Measurements from ENCODE around the gene REPS2.
A peak's percentile ranks its signal among the peaks of the same experiment; 100 is the strongest.

The REPS2 gene

GRCh38 chrX:17036171-17036961 is 89.9 kb downstream of the REPS2 start:
- DNase-seq (ENCODE audit: low spot score) = no peak

DNA sequence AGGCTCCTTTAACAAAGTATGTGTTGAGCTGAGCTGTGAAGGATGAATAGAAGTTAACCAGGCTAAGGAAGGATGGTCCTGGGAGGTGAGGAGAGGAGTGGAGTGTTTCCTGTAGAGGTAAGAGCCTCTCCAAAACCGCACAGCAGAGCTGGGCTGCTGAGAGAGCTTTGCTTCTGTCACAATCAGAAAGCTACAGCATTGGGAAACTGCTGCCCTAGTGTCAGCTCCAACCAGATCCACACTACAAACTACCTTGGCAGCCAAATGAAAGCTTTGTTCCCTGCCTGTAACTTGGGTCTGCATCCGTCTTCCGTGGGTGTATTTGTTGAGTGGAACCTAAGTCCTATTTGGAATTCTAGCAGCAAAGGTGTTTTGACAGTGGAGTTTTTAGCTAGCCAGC is 91.8 kb downstream of the REPS2 start:
- no peak for DNase-seq (ENCODE audit: low spot score)

- DNase-seq (ENCODE audit: low spot score) = no peak
Observed at GRCh38 chrX:17038681-17039161, 92.3 kb downstream of the REPS2 start.

GRCh38 chrX:17039826-17040225 is 93.4 kb downstream of the REPS2 start:
- no peak for DNase-seq (ENCODE audit: low spot score)

DNA sequence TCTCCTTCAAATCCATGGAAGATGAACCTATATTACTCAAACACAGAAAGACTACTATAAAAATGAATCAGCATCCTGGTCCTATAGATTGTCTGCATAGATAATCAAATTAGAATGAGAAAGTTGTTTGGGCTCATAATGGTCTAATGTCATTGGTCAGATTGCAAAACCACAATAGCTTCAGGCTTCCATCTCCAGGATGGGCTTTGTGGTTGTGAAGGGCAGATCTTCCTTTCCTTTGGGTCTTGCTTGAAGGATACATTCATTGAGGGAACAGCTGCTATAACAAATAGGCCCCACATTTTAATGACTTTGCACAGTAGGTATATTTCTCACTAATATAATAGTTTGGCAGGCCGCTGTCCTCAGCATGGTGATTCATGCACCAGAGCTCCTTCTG is 94.3 kb downstream of the REPS2 start:
- DNase-seq (ENCODE audit: low spot score) = no peak

DNA sequence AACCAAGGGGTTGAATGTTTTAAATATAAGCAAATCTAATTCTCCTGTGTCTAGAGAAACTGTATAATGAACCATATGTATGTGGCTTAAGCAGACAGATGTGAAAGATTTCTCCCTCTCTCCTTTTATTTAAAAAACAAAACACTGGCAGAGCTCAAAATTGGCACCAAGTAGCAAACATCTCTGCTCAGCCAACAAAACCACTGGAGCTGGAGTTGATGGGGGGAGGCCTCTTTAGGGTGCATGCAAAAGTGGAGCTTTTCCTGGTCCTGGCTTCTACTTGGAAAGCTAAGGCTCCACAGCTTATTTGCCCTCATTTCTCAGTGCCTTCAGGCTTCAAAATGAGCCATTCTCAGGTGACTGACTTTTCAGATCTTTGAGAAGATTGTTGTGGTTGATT is 95.6 kb downstream of the REPS2 start:
- DNase-seq (ENCODE audit: low spot score) = no peak

GRCh38 chrX:17046478-17047097 is 100.1 kb downstream of the REPS2 start:
- peak; percentile 68 for DNase-seq (ENCODE audit: low spot score)

DNA sequence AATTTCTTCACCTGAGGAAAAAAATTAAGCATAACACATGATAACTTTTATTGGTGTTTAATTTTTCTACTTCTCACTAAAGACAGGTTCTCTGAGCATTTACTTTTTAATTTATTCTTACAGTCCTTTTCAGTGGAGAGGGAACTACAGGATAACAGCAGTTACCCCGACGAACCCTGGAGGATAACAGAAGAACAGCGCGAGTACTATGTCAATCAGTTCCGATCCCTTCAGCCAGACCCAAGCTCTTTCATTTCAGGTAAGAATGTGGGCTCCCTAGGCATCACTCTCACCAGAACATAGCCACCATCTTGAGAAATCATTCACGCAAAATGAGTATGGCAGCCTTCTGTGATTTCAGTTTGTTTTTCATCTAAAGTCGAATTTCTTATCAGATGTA is 100.8 kb downstream of the REPS2 start:
- no peak for DNase-seq (ENCODE audit: low spot score)

DNA sequence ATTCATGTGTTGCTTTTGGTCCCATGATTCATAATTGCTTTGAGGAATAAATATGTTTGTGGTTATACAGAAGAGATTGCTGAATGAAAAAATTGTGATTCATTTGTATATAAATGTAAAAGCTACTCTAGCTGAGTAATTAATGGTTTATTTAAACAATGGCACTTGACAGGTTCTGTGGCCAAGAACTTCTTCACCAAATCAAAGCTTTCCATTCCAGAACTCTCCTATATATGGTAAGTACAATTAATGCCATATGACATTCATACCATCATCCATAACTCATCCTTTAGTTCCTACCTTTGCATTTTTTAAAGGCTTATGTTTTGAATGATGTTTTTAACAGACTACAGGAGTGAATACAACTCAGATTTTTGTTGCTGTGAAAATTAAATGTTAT is 105.8 kb downstream of the REPS2 start:
- DNase-seq (ENCODE audit: low spot score) = no peak

DNA sequence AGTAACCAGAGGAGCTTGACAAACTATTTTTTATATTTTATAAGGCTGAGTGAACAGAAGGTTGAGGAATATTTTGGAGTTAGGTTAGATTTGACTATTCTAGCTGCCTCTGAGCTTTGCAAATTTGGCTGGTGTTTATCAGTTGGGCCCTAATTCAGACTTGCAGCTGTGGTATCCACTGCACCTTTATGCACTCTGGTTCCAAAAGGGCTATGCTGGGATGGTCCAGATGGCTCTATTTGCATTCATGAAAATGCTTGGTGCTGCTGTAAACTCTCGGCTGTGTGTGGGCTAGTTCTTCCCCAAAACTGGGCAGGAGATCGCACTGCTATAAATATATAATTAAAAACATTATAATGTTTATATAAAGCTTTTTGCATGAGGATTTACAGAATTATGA is 106.3 kb downstream of the REPS2 start:
- DNase-seq (ENCODE audit: low spot score) = no peak

- DNase-seq (ENCODE audit: low spot score) = no peak
Observed at GRCh38 chrX:17053502-17053901, 107.0 kb downstream of the REPS2 start.

DNA sequence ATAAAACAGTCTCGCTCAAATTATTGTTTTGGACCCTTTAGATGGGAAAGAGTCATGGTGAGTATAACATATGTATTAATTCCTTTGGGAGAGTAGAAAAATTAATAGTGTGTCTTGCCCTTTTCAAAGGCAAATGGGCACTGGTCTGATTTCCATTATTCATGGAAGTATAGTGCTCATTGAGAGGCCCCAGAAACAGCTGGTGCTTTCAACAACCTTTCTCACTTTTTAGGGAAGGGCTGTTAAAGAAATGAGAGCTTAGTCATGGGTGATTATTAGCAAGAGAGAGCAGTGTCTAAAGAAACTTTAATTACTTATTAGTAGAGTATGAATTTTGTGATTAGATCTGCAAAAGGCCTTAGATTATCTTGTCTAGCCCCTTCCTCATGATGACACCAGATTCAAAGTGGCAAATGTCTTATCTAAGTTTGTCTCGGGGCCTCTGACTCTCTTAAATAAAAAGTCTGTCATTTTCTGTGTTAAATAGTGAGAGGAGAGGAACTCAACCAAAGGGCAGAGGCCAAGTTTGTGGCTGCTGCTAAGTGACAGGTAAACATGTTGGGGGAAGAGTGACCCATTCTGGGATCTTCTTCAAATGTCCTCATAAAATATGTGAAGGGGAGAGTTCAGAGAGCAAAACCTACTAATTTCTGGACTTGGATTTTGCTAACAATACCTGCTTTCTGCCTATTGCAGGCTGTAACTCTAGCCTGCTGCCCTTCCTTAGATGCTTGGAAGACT is 110.6 kb downstream of the REPS2 start:
- DNase-seq (ENCODE audit: low spot score) = no peak

- DNase-seq (ENCODE audit: low spot score) = no peak
Observed at GRCh38 chrX:17062065-17062464, 115.6 kb downstream of the REPS2 start.

DNA sequence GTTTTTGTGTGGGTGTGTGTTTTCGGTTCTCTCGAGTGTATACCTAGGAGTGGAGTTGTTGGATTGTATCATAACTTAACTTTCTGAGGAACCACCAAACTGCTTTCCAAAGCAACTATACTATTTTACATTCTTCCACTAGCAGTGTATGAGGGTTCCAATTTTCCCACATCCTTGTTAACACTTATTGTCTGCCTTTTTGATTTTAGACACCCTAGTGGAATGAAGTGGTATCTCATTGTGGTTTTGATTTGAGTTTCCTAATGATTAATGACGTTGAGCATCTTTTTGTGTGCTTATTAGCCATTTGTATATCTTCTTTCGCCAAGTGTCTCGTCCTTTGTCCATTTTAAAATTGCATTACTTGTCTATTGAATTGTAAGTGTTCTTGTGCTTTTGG is 118.6 kb downstream of the REPS2 start:
- DNase-seq (ENCODE audit: low spot score) = no peak

GRCh38 chrX:17067534-17067933 is 121.1 kb downstream of the REPS2 start:
- no peak for DNase-seq (ENCODE audit: low spot score)

DNA sequence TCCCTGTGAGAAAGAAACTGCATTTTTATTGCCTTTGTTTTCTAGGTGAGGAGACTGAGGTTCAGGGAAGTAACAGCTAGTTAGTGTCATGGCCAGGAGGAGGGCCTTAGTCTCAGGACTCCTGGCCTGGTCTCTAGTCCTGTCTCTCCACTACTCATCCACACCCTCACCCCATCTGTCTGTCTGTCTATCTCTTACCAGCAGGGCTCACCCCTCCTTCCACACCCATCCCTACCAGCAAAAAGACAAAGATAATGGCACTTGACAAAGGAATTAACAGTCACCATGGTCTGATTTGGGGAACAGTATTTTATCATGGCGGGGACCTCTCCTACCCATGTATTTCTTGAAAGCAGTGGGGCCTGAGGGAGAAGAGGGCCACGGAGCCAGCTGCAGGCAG is 125.8 kb downstream of the REPS2 start:
- DNase-seq (ENCODE audit: low spot score) = peak; percentile 49

DNA sequence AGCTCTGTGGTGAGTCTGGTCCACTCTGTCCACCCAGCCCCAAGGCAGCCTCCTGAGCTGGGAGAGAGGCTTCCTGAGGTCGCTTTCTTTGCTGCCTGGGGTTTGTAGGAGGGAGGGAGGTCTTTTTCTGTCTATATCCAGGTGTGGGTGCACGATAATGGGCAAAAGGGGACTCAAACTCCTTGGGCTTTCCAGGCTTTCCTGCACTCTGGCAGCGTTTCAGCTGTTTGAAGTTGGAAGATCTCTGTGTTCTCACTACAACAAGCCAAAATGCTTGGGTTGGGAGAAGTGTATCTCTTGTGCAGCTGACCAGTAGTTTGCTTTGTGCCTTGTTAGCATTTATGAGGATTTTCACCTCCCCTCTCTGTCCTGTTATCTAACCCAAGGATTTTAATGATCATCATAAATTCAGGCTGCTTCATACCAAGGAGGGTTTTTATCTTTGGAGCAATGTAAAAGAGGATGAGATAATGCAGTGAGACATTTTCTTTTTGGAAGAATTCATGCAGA is 126.3 kb downstream of the REPS2 start:
- peak; percentile 23 for DNase-seq (ENCODE audit: low spot score)

DNA sequence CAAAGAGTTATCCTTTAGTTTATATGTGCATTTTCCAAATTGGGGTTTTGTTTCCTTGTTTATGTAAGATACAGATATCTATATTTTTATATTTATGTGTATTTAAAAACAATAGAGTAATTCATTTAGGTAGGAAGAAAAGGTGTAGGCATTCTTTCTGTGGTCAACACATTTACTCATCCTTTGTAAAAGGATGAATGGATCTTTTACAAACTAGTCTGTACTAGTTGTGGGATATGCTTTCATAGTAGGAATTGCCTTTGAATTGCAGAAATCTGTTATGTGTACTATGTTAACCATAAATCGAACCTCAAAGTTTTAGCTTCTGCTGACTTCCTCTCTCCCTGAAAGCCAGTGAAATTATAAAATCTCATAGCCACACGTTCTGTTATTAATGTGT is 128.5 kb downstream of the REPS2 start:
- no peak for DNase-seq (ENCODE audit: low spot score)

DNA sequence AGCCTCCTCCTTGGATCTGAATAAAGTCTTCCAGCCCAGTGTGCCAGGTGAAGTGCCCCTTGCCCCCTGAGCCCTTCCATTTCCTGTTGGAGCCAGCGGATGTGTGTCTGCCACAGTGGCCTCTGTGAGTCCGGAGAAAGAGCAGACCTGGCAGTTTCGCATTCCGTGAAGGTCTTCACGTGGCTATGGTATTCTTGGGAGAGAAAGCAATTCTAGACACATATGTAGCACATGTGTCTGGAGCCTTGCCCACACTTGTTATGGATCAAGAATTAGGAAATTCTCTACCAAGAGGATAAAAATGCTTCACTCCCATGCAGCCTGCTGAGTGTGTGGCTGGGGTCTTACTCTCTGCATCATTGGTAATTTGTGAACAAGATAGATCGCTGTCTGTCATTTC is 130.9 kb downstream of the REPS2 start:
- DNase-seq (ENCODE audit: low spot score) = no peak

DNA sequence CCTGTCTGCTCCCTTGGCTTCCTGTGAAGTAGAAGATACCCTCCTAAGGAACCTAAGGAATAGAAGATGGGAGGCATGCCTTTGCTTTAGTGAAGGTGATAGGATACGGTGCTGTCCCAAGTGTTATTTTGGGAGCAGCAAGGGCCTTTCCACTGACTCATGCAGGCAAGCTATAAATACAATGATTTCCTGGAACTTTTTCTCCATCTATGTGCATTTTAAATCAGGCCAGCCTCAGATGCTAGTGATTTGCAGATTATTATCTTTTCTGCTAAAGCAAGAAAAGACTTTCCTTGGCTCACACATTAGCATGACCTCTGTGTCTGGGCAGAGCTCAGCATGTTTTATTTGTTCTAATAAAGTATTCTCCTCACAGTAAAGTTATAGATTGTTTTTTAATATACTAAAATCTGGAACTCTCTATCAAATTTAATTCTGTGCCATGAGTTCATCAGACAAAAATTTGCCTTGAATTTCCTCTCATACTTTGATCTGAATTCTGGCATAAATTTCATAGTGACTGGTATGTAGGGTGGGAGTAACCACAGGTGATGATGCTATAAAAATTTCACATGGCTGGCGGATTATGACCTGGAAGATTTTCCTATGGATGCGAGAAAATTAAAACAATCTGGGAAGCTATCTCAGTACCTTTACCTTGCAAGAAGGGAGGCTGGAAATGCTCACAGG is 131.7 kb downstream of the REPS2 start:
- DNase-seq (ENCODE audit: low spot score) = no peak

DNA sequence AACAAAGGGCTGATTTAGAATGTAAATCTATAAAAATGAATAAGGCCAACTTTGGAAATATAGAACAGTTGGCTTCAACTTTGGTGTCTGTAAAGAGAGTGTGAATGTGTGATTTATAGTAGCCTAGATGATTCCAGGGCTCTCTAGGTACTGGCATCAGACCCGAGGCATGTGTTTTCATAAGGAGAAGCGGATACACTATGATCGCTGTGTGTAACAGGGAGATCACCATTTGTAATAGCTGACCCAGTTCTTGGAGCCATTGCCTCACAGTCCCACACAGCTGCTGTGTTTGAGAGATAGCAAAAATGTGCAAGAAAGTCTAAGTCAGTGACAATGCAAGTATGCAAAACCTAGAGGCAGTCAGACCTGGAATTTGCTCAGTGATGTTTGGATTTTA is 135.1 kb downstream of the REPS2 start:
- no peak for DNase-seq (ENCODE audit: low spot score)

DNA sequence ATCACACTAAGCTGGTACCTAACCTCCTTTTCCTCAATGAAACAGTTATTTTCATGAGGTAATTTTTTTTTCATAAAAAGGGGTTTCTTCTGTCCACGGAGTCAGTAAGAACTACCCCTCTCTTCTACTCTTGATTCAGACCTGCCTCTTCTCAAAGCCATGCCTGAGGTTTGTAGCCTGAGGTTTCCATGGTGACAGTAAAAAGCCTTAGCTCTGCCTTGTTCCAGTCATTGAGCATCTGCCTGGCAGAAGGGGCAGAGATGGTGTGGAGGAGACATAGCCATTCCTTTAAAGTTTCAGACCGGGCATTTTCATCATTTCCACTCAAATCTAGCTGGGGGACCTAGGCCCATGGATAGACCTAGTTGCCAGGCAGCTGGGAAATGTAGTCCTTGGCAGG is 135.5 kb downstream of the REPS2 start:
- no peak for DNase-seq (ENCODE audit: low spot score)

Measured in hematopoietic multipotent progenitor cell treated with erythropoietin and hydrocortisone succinate and interleukin-3 and kit ligand, for 17 days (in vitro differentiated cells).